Measurements from ENCODE around the gene CHKB. TPM values are rescaled to one million over a fixed set of nuclear protein-coding genes. Genes with fewer than 3 reads are reported as not detected.

The CHKB gene
- total RNA-seq, 1 donor from 2014 or later = 36.1 TPM

GRCh38 chr22:50560034-50560433, 22.6 kb downstream of the CHKB start:
- Histone ChIP-seq H2AFZ (ENCODE audit: low read depth, low read length) (no peak overlapping the region), H3K79me2 (ENCODE audit: insufficient read depth, low read length) (no peaks in the 10 kb centered on the region), H3K4me3 (ENCODE audit: insufficient read depth, low read depth, low read length) (no peak overlapping the region), H3K27me3 (ENCODE audit: insufficient read depth, low read length) (peaks cover 31% of the 10 kb centered on the region), H3K9ac (ENCODE audit: low read length) (no peak overlapping the region), H3K36me3 (ENCODE audit: insufficient read depth, low read length) (no peaks in the 10 kb centered on the region), H3K27ac (ENCODE audit: low read depth, low read length) (no peak overlapping the region), H3K9me3 (ENCODE audit: insufficient read depth, low read depth, low read length) (no peaks in the 10 kb centered on the region), H3K4me2 (ENCODE audit: low read length) (no peak overlapping the region), H4K20me1 (ENCODE audit: insufficient read depth, low read length) (no peaks in the 10 kb centered on the region), H3K4me1 (ENCODE audit: insufficient read depth, low read length) (peaks cover 4% of the 10 kb centered on the region)
- TF ChIP-seq EZH2 (IDR thresholded peaks at IDR 0.05; ENCODE audit: insufficient read depth, low read length) = no peak
- no peak for TF ChIP-seq CTCF (IDR thresholded peaks at IDR 0.05; ENCODE audit: insufficient read depth, low read depth, low read length)
- no peak overlapping the region for H3K27ac Mint-ChIP-seq (ENCODE audit: unreplicated experiment)
- H3K36me3 Mint-ChIP-seq (ENCODE audit: low read depth, unreplicated experiment) = no peaks in the 10 kb centered on the region
- no peaks in the 10 kb centered on the region for H3K9me3 Mint-ChIP-seq (ENCODE audit: unreplicated experiment)
- H3K4me3 Mint-ChIP-seq (ENCODE audit: unreplicated experiment) = no peak overlapping the region
- H3K27me3 Mint-ChIP-seq (ENCODE audit: low read depth, unreplicated experiment) = peaks cover 47% of the 10 kb centered on the region
- FAIRE-seq (no peak), DNase-seq (ENCODE audit: low read depth) (no peak)
- H3K4me1 Mint-ChIP-seq (ENCODE audit: low read depth, unreplicated experiment) = peaks cover 5% of the 10 kb centered on the region

- peaks cover 29% of the 10 kb centered on the region for H3K27me3 ChIP-seq (ENCODE audit: insufficient read depth, low read length)
- no peak overlapping the region for H3K4me3 Mint-ChIP-seq (ENCODE audit: unreplicated experiment)
- no peak overlapping the region for H3K4me2 ChIP-seq (ENCODE audit: low read length)
- H3K9ac ChIP-seq (ENCODE audit: low read length) = no peak overlapping the region
- no peaks in the 10 kb centered on the region for H3K9me3 ChIP-seq (ENCODE audit: insufficient read depth, low read depth, low read length)
- FAIRE-seq (no peak), DNase-seq (ENCODE audit: low read depth) (no peak)
- peaks cover 5% of the 10 kb centered on the region for H3K4me1 Mint-ChIP-seq (ENCODE audit: low read depth, unreplicated experiment)
- no peaks in the 10 kb centered on the region for H3K79me2 ChIP-seq (ENCODE audit: insufficient read depth, low read length)
- no peak overlapping the region for H3K27ac ChIP-seq (ENCODE audit: low read depth, low read length)
- no peaks in the 10 kb centered on the region for H3K9me3 Mint-ChIP-seq (ENCODE audit: unreplicated experiment)
- TF ChIP-seq CTCF (IDR thresholded peaks at IDR 0.05; ENCODE audit: insufficient read depth, low read depth, low read length) = no peak
- TF ChIP-seq EZH2 (IDR thresholded peaks at IDR 0.05; ENCODE audit: insufficient read depth, low read length) = no peak
- no peak overlapping the region for H2AFZ ChIP-seq (ENCODE audit: low read depth, low read length)
- no peaks in the 10 kb centered on the region for H3K4me1 ChIP-seq (ENCODE audit: insufficient read depth, low read length)
- H3K27me3 Mint-ChIP-seq (ENCODE audit: low read depth, unreplicated experiment) = peaks cover 35% of the 10 kb centered on the region
- H3K27ac Mint-ChIP-seq (ENCODE audit: unreplicated experiment) = no peak overlapping the region
- no peak overlapping the region for H3K4me3 ChIP-seq (ENCODE audit: insufficient read depth, low read depth, low read length)
- no peaks in the 10 kb centered on the region for H4K20me1 ChIP-seq (ENCODE audit: insufficient read depth, low read length)
- H3K36me3 Mint-ChIP-seq (ENCODE audit: low read depth, unreplicated experiment) = no peaks in the 10 kb centered on the region
- H3K36me3 ChIP-seq (ENCODE audit: insufficient read depth, low read length) = no peaks in the 10 kb centered on the region
These were observed 25.9 kb downstream of the CHKB start for GRCh38 chr22:50556703-50557102.

- Mint-ChIP-seq H3K4me1 (ENCODE audit: low read depth, unreplicated experiment) (no peaks in the 10 kb centered on the region), H3K36me3 (ENCODE audit: low read depth, unreplicated experiment) (no peaks in the 10 kb centered on the region), H3K27me3 (ENCODE audit: low read depth, unreplicated experiment) (peaks cover 35% of the 10 kb centered on the region), H3K9me3 (ENCODE audit: unreplicated experiment) (no peaks in the 10 kb centered on the region), H3K4me3 (ENCODE audit: unreplicated experiment) (no peak overlapping the region), H3K27ac (ENCODE audit: unreplicated experiment) (no peak overlapping the region)
- H4K20me1 ChIP-seq (ENCODE audit: insufficient read depth, low read length) = no peaks in the 10 kb centered on the region
- no peak overlapping the region for H2AFZ ChIP-seq (ENCODE audit: low read depth, low read length)
- H3K9me3 ChIP-seq (ENCODE audit: insufficient read depth, low read depth, low read length) = no peaks in the 10 kb centered on the region
- DNase-seq (ENCODE audit: low read depth) (no peak), FAIRE-seq (no peak)
- no peak overlapping the region for H3K4me2 ChIP-seq (ENCODE audit: low read length)
- no peak overlapping the region for H3K4me3 ChIP-seq (ENCODE audit: insufficient read depth, low read depth, low read length)
- no peak overlapping the region for H3K27ac ChIP-seq (ENCODE audit: low read depth, low read length)
- no peaks in the 10 kb centered on the region for H3K4me1 ChIP-seq (ENCODE audit: insufficient read depth, low read length)
- H3K79me2 ChIP-seq (ENCODE audit: insufficient read depth, low read length) = no peaks in the 10 kb centered on the region
- no peaks in the 10 kb centered on the region for H3K36me3 ChIP-seq (ENCODE audit: insufficient read depth, low read length)
- no peak overlapping the region for H3K9ac ChIP-seq (ENCODE audit: low read length)
- H3K27me3 ChIP-seq (ENCODE audit: insufficient read depth, low read length) = peaks cover 36% of the 10 kb centered on the region
- TF ChIP-seq CTCF (IDR thresholded peaks at IDR 0.05; ENCODE audit: insufficient read depth, low read depth, low read length) (no peak), EZH2 (IDR thresholded peaks at IDR 0.05; ENCODE audit: insufficient read depth, low read length) (no peak)
These were observed 29.3 kb downstream of the CHKB start for GRCh38 chr22:50553310-50553709.
